Lung (tissue), 12 donors: ENCODE data around the gene EVC2. TPM values are rescaled to one million over a fixed set of nuclear protein-coding genes. Genes with fewer than 3 reads are reported as not detected.

ENCODE experiments used
- ATAC-seq: fragments of 200-7000 bp; cut with Tn5 transposase; one replicate; pipeline ENCODE4 v1.9.1; 2020; ENCODE audit warnings: moderate number of reproducible peaks; ENCODE audit not compliant: insufficient read depth, low FRiP score
- DNase-seq, 3 donors: peaks; one replicate each; pipeline ENCODE4 v3.0.0-alpha.2; 2013 to 2017
- H3K27ac ChIP-seq, 2 donors: one replicate each; pipeline ENCODE4 v1.5.1; 2013; ENCODE audit warnings: mild to moderate bottlenecking in 2 of 2, moderate library complexity in 2 of 2, control low read depth in 1 of 2, inconsistent platforms in 1 of 2, low read depth in 1 of 2, low read length in 1 of 2
- H3K27me3 ChIP-seq, 3 donors: one replicate each; pipeline ENCODE4 v1.5.1; 2013; ENCODE audit warnings: low read length in 2 of 3; ENCODE audit not compliant: control insufficient read depth in 3 of 3, insufficient read depth in 3 of 3
- H3K36me3 ChIP-seq, 4 donors: one replicate each; pipeline ENCODE4 v1.5.1; 2013; ENCODE audit warnings: low read length in 4 of 4, mild to moderate bottlenecking in 1 of 4, moderate library complexity in 1 of 4; ENCODE audit not compliant: control insufficient read depth in 4 of 4, insufficient read depth in 4 of 4
- H3K4me1 ChIP-seq, 5 donors: one replicate each; pipeline ENCODE4 v1.5.1; 2013; ENCODE audit warnings: low read length in 5 of 5, mild to moderate bottlenecking in 2 of 5, moderate library complexity in 1 of 5; ENCODE audit not compliant: control insufficient read depth in 5 of 5, insufficient read depth in 5 of 5
- H3K4me3 ChIP-seq: one replicate; pipeline ENCODE4 v1.5.1; 2013; ENCODE audit warnings: mild to moderate bottlenecking, control low read depth, moderate library complexity
- H3K9ac ChIP-seq, 2 donors: one replicate each; pipeline ENCODE4 v1.5.1; 2013; ENCODE audit warnings: low read length in 2 of 2, control low read depth in 1 of 2; ENCODE audit not compliant: insufficient read depth in 1 of 2
- H3K9me3 ChIP-seq, 4 donors: one replicate each; pipeline ENCODE4 v1.5.1; 2013; ENCODE audit warnings: low read length in 3 of 4, mild to moderate bottlenecking in 1 of 4, moderate library complexity in 1 of 4; ENCODE audit not compliant: control insufficient read depth in 4 of 4, insufficient read depth in 3 of 4
- CTCF ChIP-seq: IDR thresholded peaks from 2 replicates; pipeline ENCODE4 v1.5.1; 2012; ENCODE audit warnings: mild to moderate bottlenecking; ENCODE audit errors: control extremely low read depth, extremely low read depth
- WGBS, 2 donors: extraction: QIAGEN DNeasy Blood & Tissue Kit; methylation state at CpG; one replicate each; pipeline ENCODE4 v1.1.7; 2013; 5-methylcytosine and 5-hydroxymethylcytosine counted together
- polyA plus RNA-seq, 2 donors: library from polyadenylated mRNA; stranded (reverse); fragments of 200-250 nt; gene quantifications; one replicate each; pipeline ENCODE4 v1.2.1, GENCODE V29; 2013
- total RNA-seq, 2 donors: library from RNA; depleted of rRNA in 1 of 2; stranded (reverse); fragments of >200 nt in 1 of 2; gene quantifications; one replicate each; pipeline ENCODE4 v1.2.1, GENCODE V29; 2014 to 2021
- donor health status: control.
- donor health status: control.
- donor health status: Bipolar disorder and iron deficiency.
- donor health status: healthy.
- donor health status: DM: yes; HTN: yes; CAD: no.

The EVC2 gene
- total and polyA plus RNA-seq, 4 donors, result 1.5 to 11.9 (median 3.1) TPM

- WGBS, 2 donors, result 84 to 90% methylated on average over 7 of the region's 7 CpGs
- no peak overlapping the region for H3K9ac ChIP-seq
- H3K27ac ChIP-seq, result no peak overlapping the region
- DNase-seq (no peak), ATAC-seq (no peak)
- H3K27me3 ChIP-seq, result no peaks in the 10 kb centered on the region
- H3K4me3 ChIP-seq, result no peak overlapping the region
- H3K36me3 ChIP-seq, result peaks cover 0 to 44% (median 23%) of the 10 kb centered on the region in 4 donors
- H3K9me3 ChIP-seq, result no peaks in the 10 kb centered on the region
- no peaks in the 10 kb centered on the region for H3K4me1 ChIP-seq
- TF ChIP-seq CTCF, result no peak
Measured at GRCh38 chr4:5691491-5692132, 16.7 kb downstream of the EVC2 start.

GRCh38 chr4:5689065-5689464 is 19.3 kb downstream of the EVC2 start:
- Histone ChIP-seq H3K9ac (no peak overlapping the region), H3K4me3 (no peak overlapping the region), H3K4me1 (no peaks in the 10 kb centered on the region), H3K27ac (no peak overlapping the region), H3K36me3 (peaks cover 0 to 62% (median 28%) of the 10 kb centered on the region in 4 donors), H3K27me3 (no peaks in the 10 kb centered on the region), H3K9me3 (no peaks in the 10 kb centered on the region)
- WGBS, 2 donors, result 91 to 92% methylated on average over 8 of the region's 8 CpGs
- DNase-seq (no peak), ATAC-seq (no peak)
- no peak for TF ChIP-seq CTCF

GRCh38 chr4:5686338-5686737 is 22.0 kb downstream of the EVC2 start:
- TF ChIP-seq CTCF, result no peak
- Histone ChIP-seq H3K36me3 (peaks cover 0 to 58% (median 26%) of the 10 kb centered on the region in 4 donors), H3K4me3 (no peak overlapping the region), H3K9ac (no peak overlapping the region), H3K4me1 (no peaks in the 10 kb centered on the region), H3K27ac (no peak overlapping the region), H3K27me3 (no peaks in the 10 kb centered on the region), H3K9me3 (no peaks in the 10 kb centered on the region)
- DNase-seq (no peak), ATAC-seq (no peak)
- WGBS, 2 donors, result 85 to 92% methylated on average over 6 of the region's 6 CpGs

GRCh38 chr4:5685296-5685695 is 23.1 kb downstream of the EVC2 start:
- no peaks in the 10 kb centered on the region for H3K9me3 ChIP-seq
- DNase-seq (no peak), ATAC-seq (no peak)
- H3K4me3 ChIP-seq, result no peak overlapping the region
- no peaks in the 10 kb centered on the region for H3K27me3 ChIP-seq
- H3K9ac ChIP-seq, result no peak overlapping the region
- H3K36me3 ChIP-seq, result peaks cover 0 to 53% (median 27%) of the 10 kb centered on the region in 4 donors
- H3K4me1 ChIP-seq, result no peaks in the 10 kb centered on the region
- WGBS, 2 donors, result 95 to 97% methylated on average over 9 of the region's 9 CpGs
- no peak for TF ChIP-seq CTCF
- no peak overlapping the region for H3K27ac ChIP-seq
